ENCODE measurements around the gene ABCG2. TPM values are rescaled to one million over a fixed set of nuclear protein-coding genes. Genes with fewer than 3 reads are reported as not detected.

The ABCG2 gene
- total and polyA plus RNA-seq, 5 donors from 2014 or later, result 0.27 to 0.69 (median 0.48) TPM

DNA sequence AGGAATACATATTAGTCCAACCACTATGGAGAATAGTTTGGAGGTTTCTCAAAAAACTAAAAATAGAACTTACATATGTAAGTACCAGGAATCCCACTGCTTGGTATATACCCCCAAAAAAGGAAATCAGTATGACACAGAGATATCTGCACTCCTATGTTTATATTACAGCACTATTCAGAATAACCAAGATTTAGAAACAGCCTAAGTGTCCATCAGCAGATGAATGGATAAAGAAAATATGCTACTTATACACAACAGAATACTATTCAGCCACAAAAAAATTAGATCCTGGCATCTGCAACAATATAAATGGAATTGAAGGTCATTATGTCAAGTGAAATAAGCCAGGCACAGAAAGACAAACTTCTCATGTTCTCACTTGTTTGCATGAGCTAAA lies 27.5 kb upstream of the ABCG2 start:
- no peak for DNase-seq
- no peaks in the 10 kb centered on the region for H3K9me3 ChIP-seq (ENCODE audit: control insufficient read depth in 2 of 2, low read length in 2 of 2)
- H3K4me3 Mint-ChIP-seq, result no peak overlapping the region
- H3K27ac Mint-ChIP-seq, result no peak overlapping the region
- no peak overlapping the region for H3K27ac ChIP-seq (ENCODE audit: insufficient read depth, low read length, poor library complexity, severe bottlenecking)
- H3K4me1 Mint-ChIP-seq, result peaks cover 5 to 39% (median 18%) of the 10 kb centered on the region in 4 donors
- H3K4me3 ChIP-seq (ENCODE audit: low read depth, low read length), result no peak overlapping the region
- no peaks in the 10 kb centered on the region for H3K4me1 ChIP-seq (ENCODE audit: control insufficient read depth, insufficient read depth, low read length, poor library complexity, severe bottlenecking)
- H3K27me3 Mint-ChIP-seq, result peaks cover 18% of the 10 kb centered on the region
- ATAC-seq (ENCODE audit: low read depth in 2 of 2), result no peak
- peaks cover 2% of the 10 kb centered on the region for H3K27me3 ChIP-seq (ENCODE audit: control insufficient read depth, insufficient read depth, low read length)
- no peaks in the 10 kb centered on the region for H3K36me3 ChIP-seq (ENCODE audit: control insufficient read depth, insufficient read depth, low read length)
- peaks cover 0 to 11% (median 1%) of the 10 kb centered on the region in 7 donors for H3K9me3 Mint-ChIP-seq
- no peaks in the 10 kb centered on the region for H3K36me3 Mint-ChIP-seq

DNA sequence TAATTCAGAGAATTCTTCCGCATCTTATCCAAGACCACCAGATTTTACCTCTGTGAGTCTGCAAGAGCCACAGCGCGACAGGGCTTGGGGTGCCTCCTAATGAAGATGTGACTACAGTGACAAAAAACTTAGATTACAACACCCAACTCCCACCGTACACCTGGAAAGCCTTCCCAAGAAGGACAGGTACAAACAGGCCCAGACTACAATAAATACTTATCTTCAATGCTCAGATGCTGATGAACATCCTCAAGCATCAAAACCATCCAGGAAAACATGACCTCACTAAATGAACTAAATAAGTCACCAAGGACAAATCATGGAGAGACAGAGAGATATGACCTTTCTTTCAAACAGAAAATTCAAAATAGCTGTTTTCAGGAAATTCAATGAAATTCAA lies 20.8 kb upstream of the ABCG2 start:
- Histone ChIP-seq H3K4me1 (ENCODE audit: control insufficient read depth, insufficient read depth, low read length, poor library complexity, severe bottlenecking) (no peaks in the 10 kb centered on the region), H3K36me3 (ENCODE audit: control insufficient read depth, insufficient read depth, low read length) (no peaks in the 10 kb centered on the region), H3K9me3 (ENCODE audit: control insufficient read depth in 2 of 2, low read length in 2 of 2) (peaks cover 0 to 6% of the 10 kb centered on the region in 2 experiments), H3K27me3 (ENCODE audit: control insufficient read depth, insufficient read depth, low read length) (peaks cover 2% of the 10 kb centered on the region), H3K4me3 (ENCODE audit: low read depth, low read length) (no peak overlapping the region), H3K27ac (ENCODE audit: insufficient read depth, low read length, poor library complexity, severe bottlenecking) (no peak overlapping the region)
- H3K27ac Mint-ChIP-seq, result no peak overlapping the region
- no peak overlapping the region for H3K4me3 Mint-ChIP-seq
- DNase-seq (no peak), ATAC-seq (ENCODE audit: low read depth in 2 of 2) (no peak)
- H3K4me1 Mint-ChIP-seq, result peaks cover 0 to 24% (median 10%) of the 10 kb centered on the region in 4 donors
- H3K36me3 Mint-ChIP-seq, result no peaks in the 10 kb centered on the region
- H3K27me3 Mint-ChIP-seq, result peaks cover 15% of the 10 kb centered on the region
- H3K9me3 Mint-ChIP-seq, result peaks cover 0 to 11% (median 6%) of the 10 kb centered on the region in 7 donors

DNA sequence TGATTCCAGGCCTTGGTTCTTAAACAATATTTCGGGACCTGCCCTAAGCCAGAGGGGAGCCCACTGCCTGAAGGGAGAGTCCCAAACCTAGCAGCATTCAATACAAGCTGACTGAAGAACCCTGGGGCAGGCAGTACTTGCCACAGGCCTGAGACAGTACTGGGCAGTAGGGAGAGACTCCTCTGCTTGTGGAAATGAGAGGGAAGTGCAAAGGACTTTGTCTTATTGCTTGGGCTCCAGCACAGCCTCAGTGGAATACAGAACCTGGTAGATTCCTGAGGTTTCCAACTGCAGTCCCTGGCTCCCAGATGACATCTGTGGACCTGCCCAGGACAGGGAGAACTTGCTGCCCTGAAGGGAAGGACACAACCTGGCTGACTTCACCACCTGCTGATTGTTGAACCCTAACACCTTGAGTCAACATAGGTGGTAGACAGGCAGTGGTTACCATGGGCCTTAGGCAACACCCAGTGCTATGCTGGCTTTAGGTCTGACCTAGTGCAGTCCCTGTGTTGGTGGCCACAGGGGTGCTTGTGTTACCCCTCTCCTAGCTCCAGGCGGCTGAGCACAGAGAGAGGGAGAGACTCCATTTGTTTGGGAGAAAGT lies 20.3 kb upstream of the ABCG2 start:
- Histone ChIP-seq H3K4me3 (ENCODE audit: low read depth, low read length) (no peak overlapping the region), H3K4me1 (ENCODE audit: control insufficient read depth, insufficient read depth, low read length, poor library complexity, severe bottlenecking) (no peaks in the 10 kb centered on the region), H3K9me3 (ENCODE audit: control insufficient read depth in 2 of 2, low read length in 2 of 2) (peaks cover 0 to 6% of the 10 kb centered on the region in 2 experiments), H3K27ac (ENCODE audit: insufficient read depth, low read length, poor library complexity, severe bottlenecking) (no peak overlapping the region), H3K36me3 (ENCODE audit: control insufficient read depth, insufficient read depth, low read length) (no peaks in the 10 kb centered on the region), H3K27me3 (ENCODE audit: control insufficient read depth, insufficient read depth, low read length) (peaks cover 2% of the 10 kb centered on the region)
- ATAC-seq (ENCODE audit: low read depth in 2 of 2) (no peak), DNase-seq (no peak)
- Mint-ChIP-seq H3K27me3 (peaks cover 15% of the 10 kb centered on the region), H3K27ac (no peak overlapping the region), H3K36me3 (no peaks in the 10 kb centered on the region), H3K9me3 (peaks cover 0 to 11% (median 6%) of the 10 kb centered on the region in 7 donors), H3K4me3 (no peak overlapping the region), H3K4me1 (peaks cover 0 to 24% (median 10%) of the 10 kb centered on the region in 4 donors)

GRCh38 chr4:88177983-88178625 lies 19.7 kb upstream of the ABCG2 start:
- no peaks in the 10 kb centered on the region for H3K27me3 ChIP-seq (ENCODE audit: control insufficient read depth, insufficient read depth, low read length)
- H3K4me1 ChIP-seq (ENCODE audit: control insufficient read depth, insufficient read depth, low read length, poor library complexity, severe bottlenecking), result no peaks in the 10 kb centered on the region
- peaks cover 0 to 6% of the 10 kb centered on the region in 2 experiments for H3K9me3 ChIP-seq (ENCODE audit: control insufficient read depth in 2 of 2, low read length in 2 of 2)
- peaks cover 0 to 11% (median 6%) of the 10 kb centered on the region in 7 donors for H3K9me3 Mint-ChIP-seq
- ATAC-seq (ENCODE audit: low read depth in 2 of 2) (no peak), DNase-seq (peak in 1 of 3 donors; percentile 22)
- H3K4me3 ChIP-seq (ENCODE audit: low read depth, low read length), result no peak overlapping the region
- H3K27ac ChIP-seq (ENCODE audit: insufficient read depth, low read length, poor library complexity, severe bottlenecking), result no peak overlapping the region
- H3K4me1 Mint-ChIP-seq, result peaks cover 0 to 21% (median 8%) of the 10 kb centered on the region in 4 donors
- no peaks in the 10 kb centered on the region for H3K36me3 ChIP-seq (ENCODE audit: control insufficient read depth, insufficient read depth, low read length)
- H3K27ac Mint-ChIP-seq, result no peak overlapping the region
- H3K4me3 Mint-ChIP-seq, result no peak overlapping the region
- H3K27me3 Mint-ChIP-seq, result peaks cover 12% of the 10 kb centered on the region
- H3K36me3 Mint-ChIP-seq, result no peaks in the 10 kb centered on the region

DNA sequence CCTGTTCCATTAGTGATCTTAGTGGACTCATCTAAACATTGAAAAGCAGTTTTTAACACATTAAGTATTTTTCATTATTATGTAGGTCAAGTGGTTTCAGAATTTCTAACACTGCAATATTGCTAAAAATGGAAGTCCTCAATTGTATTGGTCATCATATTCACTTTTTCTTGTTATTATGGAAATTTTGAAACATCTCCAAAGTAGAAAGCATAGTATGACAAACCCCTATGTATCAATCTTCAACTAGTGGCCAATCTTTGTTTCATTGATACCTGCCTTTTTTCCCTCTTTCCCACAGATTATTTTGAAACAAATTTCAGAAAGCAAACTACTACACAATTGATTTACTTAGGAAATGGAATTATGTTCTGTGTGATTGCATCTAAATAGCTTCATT lies 14.5 kb upstream of the ABCG2 start:
- Histone ChIP-seq H3K27me3 (ENCODE audit: control insufficient read depth, insufficient read depth, low read length) (no peaks in the 10 kb centered on the region), H3K27ac (ENCODE audit: insufficient read depth, low read length, poor library complexity, severe bottlenecking) (no peak overlapping the region), H3K4me3 (ENCODE audit: low read depth, low read length) (no peak overlapping the region), H3K9me3 (ENCODE audit: control insufficient read depth in 2 of 2, low read length in 2 of 2) (no peaks in the 10 kb centered on the region), H3K4me1 (ENCODE audit: control insufficient read depth, insufficient read depth, low read length, poor library complexity, severe bottlenecking) (no peaks in the 10 kb centered on the region), H3K36me3 (ENCODE audit: control insufficient read depth, insufficient read depth, low read length) (no peaks in the 10 kb centered on the region)
- H3K27me3 Mint-ChIP-seq, result peaks cover 5% of the 10 kb centered on the region
- no peaks in the 10 kb centered on the region for H3K36me3 Mint-ChIP-seq
- peaks cover 0 to 2% (median 0%) of the 10 kb centered on the region in 7 donors for H3K9me3 Mint-ChIP-seq
- H3K27ac Mint-ChIP-seq, result no peak overlapping the region
- peaks cover 0 to 2% (median 0%) of the 10 kb centered on the region in 4 donors for H3K4me1 Mint-ChIP-seq
- no peak for ATAC-seq (ENCODE audit: low read depth in 2 of 2)
- no peak for DNase-seq
- H3K4me3 Mint-ChIP-seq, result no peak overlapping the region

DNA sequence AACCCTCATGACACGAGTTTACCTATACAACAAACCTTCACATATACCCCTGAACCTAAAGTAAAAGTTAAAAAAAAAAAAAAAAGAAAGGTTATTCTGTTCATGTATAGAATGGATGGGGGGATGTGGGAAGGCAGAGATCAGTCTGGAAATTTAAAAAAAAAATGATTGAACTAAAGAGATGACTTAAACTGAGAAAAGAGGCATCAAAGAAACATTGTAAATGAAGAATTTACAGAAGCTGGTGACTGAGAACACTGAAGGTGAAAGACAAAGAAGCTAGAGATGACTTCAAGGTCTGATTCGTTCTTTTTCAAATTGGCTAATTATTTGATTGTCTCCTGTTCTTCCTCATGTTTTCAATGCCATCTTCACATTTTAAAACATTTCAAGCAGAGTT lies 12.8 kb upstream of the ABCG2 start:
- Mint-ChIP-seq H3K9me3 (peaks cover 0 to 2% (median 0%) of the 10 kb centered on the region in 7 donors), H3K27me3 (peaks cover 5% of the 10 kb centered on the region), H3K4me1 (peaks cover 0 to 2% (median 0%) of the 10 kb centered on the region in 4 donors), H3K4me3 (no peak overlapping the region), H3K27ac (no peak overlapping the region), H3K36me3 (no peaks in the 10 kb centered on the region)
- no peaks in the 10 kb centered on the region for H3K27me3 ChIP-seq (ENCODE audit: control insufficient read depth, insufficient read depth, low read length)
- H3K27ac ChIP-seq (ENCODE audit: insufficient read depth, low read length, poor library complexity, severe bottlenecking), result no peak overlapping the region
- H3K9me3 ChIP-seq (ENCODE audit: control insufficient read depth in 2 of 2, low read length in 2 of 2), result no peaks in the 10 kb centered on the region
- DNase-seq (no peak), ATAC-seq (ENCODE audit: low read depth in 2 of 2) (no peak)
- no peak overlapping the region for H3K4me3 ChIP-seq (ENCODE audit: low read depth, low read length)
- H3K36me3 ChIP-seq (ENCODE audit: control insufficient read depth, insufficient read depth, low read length), result no peaks in the 10 kb centered on the region
- H3K4me1 ChIP-seq (ENCODE audit: control insufficient read depth, insufficient read depth, low read length, poor library complexity, severe bottlenecking), result no peaks in the 10 kb centered on the region

DNA sequence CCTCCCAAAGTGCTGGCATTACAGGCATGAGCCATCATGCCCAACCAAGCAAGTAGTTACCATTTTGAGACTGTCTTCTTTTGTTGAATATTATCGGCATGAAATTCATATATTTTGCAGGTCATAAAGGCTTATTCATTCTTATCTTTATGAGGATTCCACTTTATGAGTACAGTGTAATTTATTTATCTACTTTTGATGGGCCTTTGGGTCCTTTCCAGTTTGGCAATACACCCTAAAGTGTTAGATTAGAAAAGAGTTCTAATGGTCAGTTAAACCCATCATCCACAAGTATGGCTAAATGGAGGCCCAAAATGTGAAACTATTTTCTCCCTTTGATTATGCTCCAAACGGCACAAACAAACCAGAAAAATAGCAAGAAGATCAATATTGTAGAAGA lies 10.9 kb upstream of the ABCG2 start:
- no peak overlapping the region for H3K27ac Mint-ChIP-seq
- no peak overlapping the region for H3K4me3 ChIP-seq (ENCODE audit: low read depth, low read length)
- H3K36me3 Mint-ChIP-seq, result no peaks in the 10 kb centered on the region
- no peaks in the 10 kb centered on the region for H3K36me3 ChIP-seq (ENCODE audit: control insufficient read depth, insufficient read depth, low read length)
- H3K27me3 ChIP-seq (ENCODE audit: control insufficient read depth, insufficient read depth, low read length), result no peaks in the 10 kb centered on the region
- no peaks in the 10 kb centered on the region for H3K9me3 ChIP-seq (ENCODE audit: control insufficient read depth in 2 of 2, low read length in 2 of 2)
- H3K4me3 Mint-ChIP-seq, result no peak overlapping the region
- H3K4me1 Mint-ChIP-seq, result peaks cover 0 to 2% (median 0%) of the 10 kb centered on the region in 4 donors
- H3K9me3 Mint-ChIP-seq, result peaks cover 0 to 4% (median 2%) of the 10 kb centered on the region in 7 donors
- no peak overlapping the region for H3K27ac ChIP-seq (ENCODE audit: insufficient read depth, low read length, poor library complexity, severe bottlenecking)
- DNase-seq (no peak), ATAC-seq (ENCODE audit: low read depth in 2 of 2) (no peak)
- H3K4me1 ChIP-seq (ENCODE audit: control insufficient read depth, insufficient read depth, low read length, poor library complexity, severe bottlenecking), result no peaks in the 10 kb centered on the region
- peaks cover 4% of the 10 kb centered on the region for H3K27me3 Mint-ChIP-seq

DNA sequence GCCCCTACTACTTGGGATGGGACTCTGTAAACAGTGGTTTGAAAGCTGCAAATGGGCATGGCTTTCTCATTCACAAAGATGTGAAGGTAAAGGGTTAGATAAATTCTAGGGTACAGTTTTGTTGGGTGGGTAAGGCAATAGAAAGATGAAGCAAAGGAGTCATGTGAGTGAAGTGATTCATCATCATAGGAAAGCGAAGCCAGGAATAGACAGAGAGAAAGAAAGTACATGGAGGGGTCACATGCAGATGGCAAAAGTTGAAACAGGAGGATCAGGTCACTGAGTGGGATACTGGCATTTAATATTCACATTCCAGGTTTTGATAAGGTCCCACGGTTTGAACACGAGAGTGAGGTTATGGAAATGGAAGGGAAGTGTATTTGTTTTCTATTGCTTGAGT lies 8.2 kb upstream of the ABCG2 start:
- H3K36me3 Mint-ChIP-seq, result no peaks in the 10 kb centered on the region
- H3K4me3 Mint-ChIP-seq, result no peak overlapping the region
- Histone ChIP-seq H3K36me3 (ENCODE audit: control insufficient read depth, insufficient read depth, low read length) (no peaks in the 10 kb centered on the region), H3K27ac (ENCODE audit: insufficient read depth, low read length, poor library complexity, severe bottlenecking) (no peak overlapping the region), H3K9me3 (ENCODE audit: control insufficient read depth in 2 of 2, low read length in 2 of 2) (no peaks in the 10 kb centered on the region), H3K4me1 (ENCODE audit: control insufficient read depth, insufficient read depth, low read length, poor library complexity, severe bottlenecking) (no peaks in the 10 kb centered on the region), H3K4me3 (ENCODE audit: low read depth, low read length) (no peak overlapping the region), H3K27me3 (ENCODE audit: control insufficient read depth, insufficient read depth, low read length) (no peaks in the 10 kb centered on the region)
- peaks cover 19% of the 10 kb centered on the region for H3K27me3 Mint-ChIP-seq
- no peak for DNase-seq
- ATAC-seq (ENCODE audit: low read depth in 2 of 2), result no peak
- H3K9me3 Mint-ChIP-seq, result peaks cover 0 to 4% (median 0%) of the 10 kb centered on the region in 7 donors
- no peak overlapping the region for H3K27ac Mint-ChIP-seq
- H3K4me1 Mint-ChIP-seq, result peaks cover 0 to 2% (median 0%) of the 10 kb centered on the region in 4 donors

All from CD4-positive, CD25-positive, alpha-beta regulatory T cell (primary cell).